M059J (cell line): ENCODE measurements around the gene LIN7C. TPM values are rescaled to one million over a fixed set of nuclear protein-coding genes. Genes with fewer than 3 reads are reported as not detected.
A peak's percentile ranks its signal among the peaks of the same experiment; 100 is the strongest.
"Not testable (repeated sequence)": the region's sequence is repeated elsewhere in the genome, so short reads cannot be mapped to it uniquely, and the experiment has no call there.

Source experiments
- DNase-seq: peaks from one replicate; pipeline ENCODE4 v3.0.0-alpha.2; 2012; ENCODE audit warnings: low read depth
- total RNA-seq: library from RNA; depleted of rRNA; stranded (reverse); fragments of >200 nt; shearing (Covaris generic); gene quantifications from 2 replicates; pipeline ENCODE4 v1.2.3, GENCODE V29; 2014; rRNA removed

LIN7C gene, protein sequence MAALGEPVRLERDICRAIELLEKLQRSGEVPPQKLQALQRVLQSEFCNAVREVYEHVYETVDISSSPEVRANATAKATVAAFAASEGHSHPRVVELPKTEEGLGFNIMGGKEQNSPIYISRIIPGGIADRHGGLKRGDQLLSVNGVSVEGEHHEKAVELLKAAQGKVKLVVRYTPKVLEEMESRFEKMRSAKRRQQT
- total RNA-seq: 57.9 and 68.4 TPM in 2 replicates

DNA sequence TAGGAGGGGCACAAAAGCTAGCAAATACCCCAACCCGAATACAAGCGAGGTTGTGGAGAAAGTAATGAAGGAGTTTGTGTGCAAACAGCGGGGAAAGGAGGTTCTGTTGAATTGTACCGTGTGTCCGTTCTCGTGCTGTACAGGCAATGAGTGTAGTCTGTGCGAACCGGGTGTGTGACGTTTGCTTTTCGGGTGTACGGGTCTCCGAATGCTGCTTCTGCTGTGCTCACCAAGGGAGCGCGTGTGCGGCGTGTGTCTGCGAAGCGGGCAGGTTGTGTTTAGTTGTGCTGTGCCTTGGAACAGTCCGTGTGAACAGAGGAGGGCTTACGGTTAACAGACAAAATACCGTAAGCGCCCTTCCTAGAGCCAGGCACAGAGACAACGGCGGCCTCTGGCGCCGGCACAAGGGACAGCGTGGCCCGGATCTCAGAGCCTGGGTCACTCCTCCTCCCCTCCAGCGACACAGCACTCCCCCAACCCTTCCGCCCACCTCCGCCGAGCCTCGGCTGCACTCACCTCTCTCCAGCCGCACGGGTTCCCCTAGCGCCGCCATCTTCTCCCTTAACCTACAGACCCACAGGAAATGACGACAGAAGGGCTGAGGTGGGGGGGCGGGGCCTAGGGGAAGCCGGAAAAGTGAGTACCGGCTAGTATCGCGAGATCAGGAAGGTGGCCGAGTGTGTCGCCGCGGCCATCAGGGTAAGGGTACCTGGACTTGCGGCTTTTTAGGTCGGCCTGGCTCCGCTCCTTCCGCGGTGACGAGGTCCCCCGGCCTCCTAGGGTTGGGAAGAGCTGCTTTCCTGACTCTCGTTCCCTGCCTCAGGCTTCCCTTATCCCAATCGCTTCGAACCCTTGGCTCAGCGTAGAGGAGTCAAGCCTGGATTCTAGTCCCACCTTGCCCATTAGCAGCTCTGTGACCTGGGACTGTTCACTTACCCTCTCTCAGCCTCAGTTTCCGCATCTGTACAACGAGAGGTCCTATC lies at the start of gene LIN7C:
LIN7C (minus strand) TSS at position 570 of the 983 bp plus-strand sequence; CDS start at position 553, 17 bp downstream.
- DNase-seq: peak; percentile 97

DNA sequence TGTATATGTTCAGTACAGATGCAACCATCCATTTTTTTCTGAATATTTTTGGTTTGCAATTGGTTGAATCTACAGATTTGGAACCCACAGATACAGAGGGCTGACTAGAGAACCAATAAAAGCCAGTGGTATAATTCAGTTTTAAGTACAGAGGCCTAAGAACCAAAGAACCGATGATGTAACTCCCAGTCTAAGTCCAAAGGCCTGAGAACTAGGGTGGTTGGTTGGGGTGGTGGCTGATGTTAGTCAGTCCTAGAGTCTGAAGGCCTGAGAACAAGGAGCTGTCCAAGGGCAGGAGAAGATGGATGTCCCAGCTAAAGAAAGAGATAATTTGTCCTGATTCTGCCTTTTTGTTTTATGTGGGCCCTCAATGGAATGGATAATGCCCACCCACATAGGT lies 48.7 kb upstream of the LIN7C start:
- no peak for DNase-seq

DNA sequence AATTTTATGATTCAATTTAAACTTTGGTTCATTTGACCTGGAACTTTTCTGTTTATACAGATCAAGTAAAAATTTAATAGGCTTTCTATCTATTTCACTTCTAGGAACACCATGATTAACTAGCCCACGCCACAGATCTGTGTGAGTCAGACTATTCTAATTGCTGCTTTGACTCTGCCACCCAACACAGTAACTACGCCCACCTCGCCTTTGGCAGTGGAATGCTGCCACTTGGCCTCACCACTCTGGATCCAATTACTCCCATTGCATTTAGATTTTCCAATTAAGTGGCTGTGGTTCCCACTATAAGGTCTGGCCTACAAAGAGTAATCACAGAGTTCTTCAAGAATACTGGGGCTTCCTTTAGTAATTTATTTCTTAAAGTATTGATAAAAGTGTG lies 46.6 kb upstream of the LIN7C start:
- peak; percentile 40 for DNase-seq

DNA sequence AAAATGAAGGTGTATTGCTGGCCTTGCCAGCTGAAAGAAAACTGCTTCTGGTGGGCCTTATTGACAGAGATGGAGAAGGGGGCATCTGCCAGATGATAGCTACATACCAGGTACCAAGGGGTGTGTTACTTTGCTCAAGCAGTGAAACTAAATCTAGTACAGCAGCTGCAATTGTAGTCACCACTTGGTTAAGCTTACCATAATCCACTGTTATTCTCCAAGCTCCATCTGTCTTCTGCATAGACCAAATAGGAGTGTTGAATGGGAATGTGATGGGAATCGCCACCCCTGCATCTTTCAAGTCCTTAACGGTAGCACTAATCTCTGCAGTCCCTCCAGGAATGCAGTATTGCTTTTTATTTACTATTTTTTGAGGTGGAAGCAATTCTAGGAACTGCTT lies 45.8 kb upstream of the LIN7C start:
- no peak for DNase-seq

DNA sequence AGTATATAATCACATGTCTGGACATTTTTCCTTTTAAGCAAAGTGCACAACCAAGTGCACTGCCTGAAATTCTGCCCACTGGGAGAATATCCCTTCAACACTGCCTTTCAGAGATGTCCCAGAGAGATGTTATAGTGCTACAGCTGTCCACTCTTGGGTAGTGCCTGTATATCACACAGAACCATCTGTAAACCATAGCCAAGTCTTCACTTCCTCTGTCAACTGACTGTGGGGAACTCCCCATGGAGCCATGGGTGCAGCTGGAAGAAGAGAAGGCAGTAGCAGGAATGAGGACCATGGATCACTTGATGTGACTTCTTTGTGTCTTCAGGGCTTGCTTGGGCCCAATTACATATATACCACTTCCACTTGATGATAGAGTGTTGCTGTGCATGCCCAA lies 44.6 kb upstream of the LIN7C start:
- no peak for DNase-seq

DNA sequence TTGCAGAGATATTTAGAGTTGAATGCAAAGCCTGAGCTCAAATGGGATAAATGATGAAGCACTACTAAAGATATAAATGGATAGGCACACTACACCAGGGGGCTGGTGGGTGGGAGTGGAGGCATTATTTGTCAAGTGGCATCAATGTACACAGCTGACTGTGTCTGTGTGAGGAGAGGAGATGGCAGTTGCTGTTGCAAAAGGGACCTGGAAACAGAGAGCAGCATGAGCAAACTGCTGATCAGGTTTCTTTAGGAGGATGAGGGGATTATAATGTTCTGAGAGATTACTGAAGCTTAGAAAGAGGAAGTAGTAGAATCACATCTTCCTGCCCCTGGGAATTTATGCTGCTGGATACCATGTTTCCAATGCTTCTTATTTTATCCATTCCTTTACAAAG lies 39.4 kb upstream of the LIN7C start:
- DNase-seq: no peak

DNA sequence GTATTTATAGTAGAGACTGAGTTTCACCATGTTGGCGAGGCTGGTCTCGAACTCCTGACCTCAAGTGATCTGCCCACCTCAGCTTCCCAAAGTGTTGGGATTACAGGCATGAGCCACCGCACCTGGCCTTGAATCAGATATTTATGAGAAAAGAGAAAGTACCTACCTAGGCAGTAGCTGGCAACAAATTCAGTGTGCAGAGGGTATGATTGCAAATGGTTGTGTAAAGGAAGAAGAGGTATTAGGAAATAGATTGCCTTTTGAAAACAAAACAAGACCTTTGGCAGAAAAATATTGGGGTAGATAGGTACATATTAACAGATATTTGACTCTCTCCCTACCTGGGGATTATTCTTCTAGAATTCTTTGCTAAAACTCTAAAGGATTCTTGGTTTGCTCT lies 38.5 kb upstream of the LIN7C start:
- DNase-seq: no peak

DNA sequence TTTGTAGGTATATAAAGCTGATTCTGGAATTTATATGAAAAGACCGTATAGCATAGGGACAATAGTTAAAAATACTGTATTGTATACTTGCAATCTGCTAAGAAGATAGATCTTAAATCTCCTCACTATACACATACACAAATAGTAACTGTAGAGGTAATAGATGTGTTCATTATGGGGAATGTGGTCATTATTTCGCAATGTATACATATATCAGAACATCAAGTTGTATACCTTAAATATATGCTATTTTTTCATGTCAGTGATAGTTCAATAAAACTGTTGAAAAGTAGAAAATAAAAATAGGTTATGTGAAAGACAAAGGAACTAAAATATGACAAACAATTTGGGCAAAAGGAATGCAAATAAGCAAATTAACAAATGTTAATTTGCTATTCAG lies 35.2 kb upstream of the LIN7C start:
- no peak for DNase-seq

DNA sequence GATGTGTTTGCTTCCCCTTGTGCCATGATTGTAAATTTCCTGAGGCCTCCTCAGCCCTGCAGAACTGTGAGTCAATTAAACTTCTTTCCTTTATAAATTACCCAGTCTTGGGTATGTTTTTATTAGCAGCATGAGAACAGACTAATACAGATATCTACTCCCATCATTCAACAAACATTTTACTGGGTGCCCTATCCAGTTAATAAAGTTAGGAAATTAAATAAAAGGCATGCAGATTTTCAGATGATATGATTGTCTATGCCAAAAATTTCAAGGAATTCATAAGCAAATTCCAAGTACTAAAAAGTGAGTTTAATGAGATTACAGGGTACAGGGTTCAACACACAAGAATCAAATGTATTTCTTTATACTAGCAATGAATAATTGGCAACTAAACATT lies 33.5 kb upstream of the LIN7C start:
- no peak for DNase-seq

DNA sequence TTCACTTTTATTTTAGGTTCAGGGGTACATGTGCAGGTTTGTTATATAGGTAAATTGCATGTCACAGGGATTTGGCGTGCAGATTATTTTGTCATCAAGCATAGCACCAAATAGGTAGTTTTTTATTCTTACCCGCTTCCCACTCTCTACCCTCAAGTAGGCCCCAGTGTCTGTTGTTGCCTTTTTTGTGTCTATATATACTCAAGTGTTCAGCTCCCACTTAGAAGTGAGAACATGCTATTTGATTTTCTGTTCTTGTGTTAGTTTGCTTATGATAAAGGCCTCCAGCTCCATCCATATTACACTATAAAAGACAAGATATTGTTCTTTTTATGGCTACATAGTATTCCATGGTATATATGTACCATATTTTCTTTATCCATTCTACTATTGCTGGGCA lies 28.5 kb upstream of the LIN7C start:
- no peak for DNase-seq

DNA sequence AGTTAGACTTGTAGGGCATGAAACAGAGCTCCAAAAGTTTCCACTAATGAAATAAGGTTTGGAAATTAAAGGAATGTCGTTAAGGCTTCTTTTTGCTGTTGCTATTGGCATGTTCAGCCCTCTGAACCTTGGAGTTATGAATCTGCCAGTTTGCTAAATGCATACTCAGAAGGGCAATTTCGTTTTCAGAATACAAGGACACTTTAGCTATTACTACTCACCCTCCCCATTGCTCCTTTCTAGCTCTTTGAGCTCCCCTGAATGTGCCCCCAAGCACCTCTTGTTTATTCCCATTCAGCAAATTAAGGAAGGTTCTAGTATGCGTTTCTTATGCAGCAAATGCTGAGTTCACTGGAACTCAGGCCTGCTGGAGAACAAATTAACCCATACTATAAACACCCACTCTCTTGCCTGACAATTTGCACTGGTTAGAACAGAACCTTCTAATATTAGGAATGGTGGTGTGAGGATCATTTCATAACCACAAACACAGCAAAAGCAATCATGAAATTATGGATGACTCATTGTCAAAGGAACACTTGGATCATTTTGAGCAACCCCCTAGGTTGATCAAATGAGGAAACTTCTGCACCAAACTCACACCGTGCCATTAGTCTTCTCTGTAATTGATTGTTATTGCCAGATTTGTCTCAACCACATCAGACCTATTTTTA lies 26.2 kb upstream of the LIN7C start:
- DNase-seq: no peak

DNA sequence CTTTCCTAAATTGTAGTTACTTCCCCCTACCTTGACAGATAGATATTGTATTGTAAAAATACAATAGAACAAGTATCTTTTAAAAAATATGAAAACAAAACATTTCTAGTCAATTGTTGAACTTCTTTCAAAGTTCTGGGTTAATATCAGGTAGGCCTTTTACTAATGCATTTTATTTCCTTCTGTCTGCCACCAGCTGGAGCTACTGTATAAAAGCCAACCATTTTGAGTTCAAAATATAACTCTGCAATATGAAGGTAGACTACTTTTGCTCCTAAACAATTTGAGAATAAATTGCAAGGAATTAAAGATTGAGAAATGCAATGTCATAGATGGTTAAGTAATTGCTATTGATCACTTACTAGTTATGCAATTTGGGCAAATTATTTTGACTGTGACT lies 22.1 kb upstream of the LIN7C start:
- no peak for DNase-seq

DNA sequence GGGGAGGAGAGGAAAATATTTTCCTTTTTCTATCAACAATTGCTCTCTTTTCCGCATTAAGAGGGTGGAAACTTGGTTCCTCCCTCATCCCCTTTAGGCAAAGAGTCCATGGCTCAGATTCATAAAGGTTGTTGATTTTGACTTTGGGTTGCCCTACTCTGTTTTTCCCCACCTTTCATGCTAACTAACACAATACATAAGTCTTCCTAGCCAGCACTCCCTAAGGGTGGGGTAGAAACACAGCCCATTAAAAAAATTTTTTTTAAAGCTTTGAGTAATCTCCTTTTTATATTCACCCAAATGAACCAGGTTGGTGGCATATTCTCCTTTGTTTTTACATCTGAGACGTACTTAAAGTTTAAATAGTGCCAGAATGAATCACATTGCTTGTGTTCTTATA lies 20.0 kb upstream of the LIN7C start:
- DNase-seq: no peak

DNA sequence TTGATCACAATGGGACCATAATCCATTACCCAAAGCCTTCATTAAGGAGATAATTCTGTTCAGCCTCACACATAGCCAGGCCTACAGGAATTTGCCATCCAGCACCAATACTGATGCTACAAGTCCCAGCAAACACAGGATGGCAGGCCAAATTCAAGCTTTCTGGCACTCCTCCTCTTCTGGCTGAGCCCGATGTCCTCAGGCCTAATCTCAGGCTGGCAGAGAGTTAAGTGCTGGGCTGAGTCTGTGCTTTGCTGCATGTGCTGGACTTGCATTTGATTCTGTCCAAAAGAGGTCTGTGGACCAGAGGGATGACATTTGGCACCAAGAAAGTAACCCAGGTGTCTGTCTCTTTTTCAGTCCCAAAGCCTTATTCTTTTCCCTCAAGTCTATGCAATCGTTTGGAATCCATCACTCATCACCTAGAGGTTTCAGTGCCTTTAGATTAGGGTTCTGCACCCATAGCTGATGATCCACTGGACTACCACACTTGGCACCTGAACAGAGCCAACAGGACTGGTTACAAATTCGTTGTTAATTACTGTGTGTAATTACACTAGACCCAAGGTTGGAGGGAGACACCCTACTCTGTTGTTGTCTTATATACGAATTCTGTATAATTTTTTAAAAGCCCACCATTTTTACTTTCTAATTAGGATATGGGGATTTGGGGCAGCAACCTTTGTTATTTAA lies 19.4 kb upstream of the LIN7C start:
- no peak for DNase-seq

DNA sequence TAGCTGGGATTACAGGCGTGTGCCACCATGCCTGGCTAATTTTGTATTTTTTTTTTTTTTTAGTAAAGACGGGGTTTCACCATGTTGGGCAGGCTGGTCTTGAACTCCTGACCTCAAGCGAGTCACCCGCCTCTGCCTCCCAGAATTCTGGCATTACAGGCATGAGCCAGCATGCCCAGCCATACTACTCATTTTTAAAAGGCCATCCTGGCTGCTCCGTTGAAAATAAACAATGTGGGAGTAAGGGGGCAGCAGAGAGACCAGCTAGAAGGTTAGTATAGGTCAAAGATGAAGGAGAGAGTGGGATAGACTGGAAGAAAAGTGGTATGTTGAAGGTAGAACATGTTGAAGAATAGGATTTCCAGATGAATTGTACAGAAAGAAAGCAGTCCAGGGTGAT lies 17.6 kb upstream of the LIN7C start:
- DNase-seq: peak; percentile 83

DNA sequence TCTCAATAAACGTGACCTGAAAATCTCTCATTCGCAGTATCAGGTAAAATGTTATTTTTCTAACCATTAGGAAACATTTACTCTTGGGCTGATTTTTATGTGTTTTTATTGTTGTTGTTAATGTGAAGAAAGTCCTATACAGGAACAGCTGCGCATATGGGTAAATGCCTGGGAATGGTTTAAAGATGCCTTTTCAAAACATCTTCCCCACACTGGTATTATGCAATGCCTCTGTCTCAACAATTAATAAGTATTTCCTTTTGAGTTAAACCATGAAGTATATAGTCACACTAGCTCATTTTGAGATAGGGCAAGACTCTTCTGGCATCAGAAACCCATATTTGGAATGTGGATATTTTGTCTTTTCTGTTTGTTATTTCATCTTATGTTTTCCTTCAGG lies 13.7 kb upstream of the LIN7C start:
- no peak for DNase-seq

DNA sequence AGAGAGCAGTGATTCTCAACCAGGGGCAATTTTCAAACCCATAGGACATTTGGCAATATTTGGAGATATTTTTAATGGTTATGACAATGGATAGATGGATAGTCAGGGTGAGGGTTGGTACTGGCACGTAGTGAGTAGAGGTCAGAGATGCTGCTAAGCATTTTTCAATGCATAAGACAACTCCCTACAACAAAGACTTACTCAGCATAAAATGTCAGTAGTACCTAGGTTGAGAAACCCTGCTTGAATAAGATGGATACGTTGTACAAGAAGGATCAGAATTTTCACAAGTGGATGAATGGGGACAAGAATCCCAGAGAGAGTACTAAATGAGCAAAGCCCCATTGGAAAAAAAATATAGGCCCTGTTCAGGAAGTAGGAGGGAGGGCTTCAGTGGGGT lies 11.9 kb upstream of the LIN7C start:
- no peak for DNase-seq

DNA sequence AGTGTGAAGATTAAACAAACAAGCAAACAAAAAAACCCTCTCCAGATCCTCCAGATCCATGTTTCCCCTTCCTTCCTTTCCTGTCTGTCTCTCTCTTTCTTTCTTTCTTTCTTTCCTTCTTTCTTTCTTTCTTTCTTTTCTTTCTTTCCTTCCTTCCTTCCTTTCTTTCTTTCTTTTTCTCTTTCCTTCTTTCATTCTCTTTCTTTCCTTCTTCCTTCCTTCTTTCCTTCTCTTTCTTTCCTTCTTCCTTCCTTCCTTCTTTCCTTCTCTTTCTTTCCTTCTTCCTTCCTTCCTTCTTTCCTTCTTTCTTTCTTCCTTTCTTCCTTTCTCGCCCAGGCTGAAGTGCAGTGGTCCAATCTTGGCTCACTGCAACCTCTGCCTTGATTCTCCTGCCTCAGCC lies 10.9 kb upstream of the LIN7C start:
- DNase-seq: not testable (repeated sequence)

DNA sequence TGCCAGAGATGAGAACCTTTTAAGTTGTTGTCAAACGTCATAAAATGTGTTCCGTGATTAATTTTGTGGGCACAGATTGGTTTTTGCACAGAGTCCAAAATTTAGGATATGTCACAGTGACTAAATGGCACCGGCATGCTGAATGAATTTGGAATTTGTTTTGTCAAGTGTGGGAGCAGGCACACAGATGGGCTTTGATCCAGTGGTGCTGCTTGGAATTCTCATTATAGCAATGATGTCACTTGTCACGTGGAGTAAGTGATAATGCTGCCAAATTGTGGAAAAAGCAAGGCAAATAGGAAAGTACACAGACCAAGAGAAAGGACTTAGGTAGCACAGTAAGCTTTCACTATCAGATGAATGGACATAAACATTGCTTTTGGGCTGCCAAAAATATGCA lies 8.0 kb upstream of the LIN7C start:
- DNase-seq: peak; percentile 92

DNA sequence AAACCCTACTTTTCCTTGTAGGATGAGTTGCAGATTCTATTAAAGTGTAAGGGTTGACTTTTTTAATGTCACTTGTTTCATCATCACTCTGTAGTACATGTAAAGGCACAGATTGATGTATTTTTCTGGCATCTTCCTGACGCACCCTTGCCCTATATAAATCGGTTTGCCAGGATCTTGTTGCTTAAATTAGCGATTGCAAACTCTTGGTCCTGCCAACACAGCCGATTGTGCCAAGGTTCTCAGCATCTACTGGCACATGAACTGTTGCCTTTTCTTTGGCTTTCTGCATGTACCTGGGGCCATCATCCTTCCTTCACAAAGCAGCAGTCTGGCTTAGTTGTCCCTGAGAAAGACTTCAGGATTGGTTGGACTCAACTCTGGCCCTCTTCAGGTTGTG lies 7.5 kb upstream of the LIN7C start:
- DNase-seq: no peak

DNA sequence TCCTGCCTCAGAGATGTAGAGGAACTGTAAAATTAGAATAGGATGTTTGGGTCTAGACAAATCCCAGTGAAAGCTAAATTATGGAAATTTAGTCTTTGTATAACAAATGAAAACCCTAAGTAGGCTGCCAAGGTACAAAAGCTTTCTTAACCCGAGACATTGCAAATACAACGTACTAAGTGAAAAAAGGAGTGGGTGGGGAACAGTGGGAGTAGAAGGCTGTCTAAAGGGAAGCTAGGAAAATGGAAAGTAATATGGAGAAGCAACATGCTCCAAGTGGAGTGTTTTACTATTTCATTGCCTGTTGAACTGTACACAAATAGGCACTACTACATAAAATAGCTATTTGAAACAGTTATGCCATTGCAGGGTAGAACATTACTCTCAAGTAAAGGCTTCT lies 6.8 kb upstream of the LIN7C start:
- no peak for DNase-seq

DNA sequence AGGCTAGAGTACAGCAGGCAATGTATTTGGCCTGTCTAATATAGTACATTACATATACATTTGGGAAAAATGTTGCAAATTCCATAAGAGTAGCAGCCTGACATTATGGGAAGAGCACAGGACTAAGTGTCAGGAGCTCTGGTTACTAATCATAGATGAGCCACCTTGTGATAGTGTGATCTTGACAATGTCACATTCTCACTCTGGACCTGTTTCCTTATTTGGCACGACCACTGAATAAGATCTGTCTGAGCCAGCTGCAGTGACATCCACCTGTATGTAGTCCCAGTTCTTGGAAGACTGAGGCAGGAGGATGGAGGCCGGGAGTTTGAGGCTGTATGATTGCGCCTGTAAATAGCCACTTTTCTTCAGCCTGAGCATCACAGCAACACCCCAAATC lies 5.7 kb upstream of the LIN7C start:
- no peak for DNase-seq
